Measurements from ENCODE around the gene GRIA1.

GRIA1 gene

GRCh38 chr5:153690236-153690635 lies 199.8 kb downstream of the GRIA1 start:
- Histone ChIP-seq H3K4ac (ENCODE audit: low read depth, low read length) (no peak overlapping the region), H3K79me2 (ENCODE audit: control insufficient read depth, insufficient read depth, low read length, poor library complexity) (no peaks in the 10 kb centered on the region), H3K9ac (ENCODE audit: low read length) (no peak overlapping the region), H4K91ac (ENCODE audit: low read depth, low read length) (no peak overlapping the region), H3K23ac (ENCODE audit: low read length) (no peak overlapping the region), H4K12ac (ENCODE audit: low read depth, low read length) (no peak overlapping the region), H3K36me3 (ENCODE audit: control insufficient read depth in 1 of 2, insufficient read depth in 2 of 2, low read length in 2 of 2) (no peaks in the 10 kb centered on the region), H2BK12ac (ENCODE audit: low read length) (no peak overlapping the region), H3K9me3 (ENCODE audit: insufficient read depth, low read depth, low read length) (no peaks in the 10 kb centered on the region), H3K79me1 (ENCODE audit: low read length) (no peaks in the 10 kb centered on the region), H3K18ac (ENCODE audit: low read length) (no peak overlapping the region), H3K4me1 (ENCODE audit: control insufficient read depth in 1 of 2, insufficient read depth in 2 of 2, low read length in 2 of 2) (no peaks in the 10 kb centered on the region), H2BK5ac (ENCODE audit: low read depth, low read length, poor library complexity) (no peak overlapping the region), H2BK120ac (ENCODE audit: insufficient read depth, low read length, poor library complexity) (no peak overlapping the region), H3K27me3 (ENCODE audit: insufficient read depth, low read length) (no peaks in the 10 kb centered on the region), H3K4me2 (ENCODE audit: low read length) (no peak overlapping the region), H3K14ac (ENCODE audit: low read length) (no peak overlapping the region), H2AK5ac (ENCODE audit: low read length) (no peak overlapping the region), H3K27ac (ENCODE audit: low read depth, low read length) (no peak overlapping the region), H2AFZ (ENCODE audit: insufficient read depth, low read length, poor library complexity) (no peak overlapping the region), H3K4me3 (ENCODE audit: low read depth, low read length) (no peak overlapping the region), H4K8ac (ENCODE audit: low read depth, low read length) (no peak overlapping the region)
- WGBS (ENCODE audit: extremely low coverage, insufficient coverage, insufficient read length): no CpG with 5 or more reads among the region's 3 CpGs
- DNase-seq: no peak

GRCh38 chr5:153696256-153696655 lies 205.8 kb downstream of the GRIA1 start:
- no peak overlapping the region for H3K4me3 ChIP-seq (ENCODE audit: low read depth, low read length)
- H3K79me1 ChIP-seq (ENCODE audit: low read length): no peaks in the 10 kb centered on the region
- no peak overlapping the region for H3K14ac ChIP-seq (ENCODE audit: low read length)
- H3K79me2 ChIP-seq (ENCODE audit: control insufficient read depth, insufficient read depth, low read length, poor library complexity): no peaks in the 10 kb centered on the region
- DNase-seq: no peak
- no CpG with 5 or more reads among the region's 3 CpGs for WGBS (ENCODE audit: extremely low coverage, insufficient coverage, insufficient read length)
- H4K8ac ChIP-seq (ENCODE audit: low read depth, low read length): no peak overlapping the region
- no peak overlapping the region for H3K4me2 ChIP-seq (ENCODE audit: low read length)
- H2AK5ac ChIP-seq (ENCODE audit: low read length): no peak overlapping the region
- H3K9me3 ChIP-seq (ENCODE audit: insufficient read depth, low read depth, low read length): peaks cover 1% of the 10 kb centered on the region
- H3K4me1 ChIP-seq (ENCODE audit: control insufficient read depth in 1 of 2, insufficient read depth in 2 of 2, low read length in 2 of 2): no peaks in the 10 kb centered on the region
- no peak overlapping the region for H2BK120ac ChIP-seq (ENCODE audit: insufficient read depth, low read length, poor library complexity)
- H2AFZ ChIP-seq (ENCODE audit: insufficient read depth, low read length, poor library complexity): no peak overlapping the region
- H3K18ac ChIP-seq (ENCODE audit: low read length): no peak overlapping the region
- H4K12ac ChIP-seq (ENCODE audit: low read depth, low read length): no peak overlapping the region
- H2BK5ac ChIP-seq (ENCODE audit: low read depth, low read length, poor library complexity): no peak overlapping the region
- no peak overlapping the region for H3K9ac ChIP-seq (ENCODE audit: low read length)
- no peaks in the 10 kb centered on the region for H3K36me3 ChIP-seq (ENCODE audit: control insufficient read depth in 1 of 2, insufficient read depth in 2 of 2, low read length in 2 of 2)
- H2BK12ac ChIP-seq (ENCODE audit: low read length): no peak overlapping the region
- H3K27ac ChIP-seq (ENCODE audit: low read depth, low read length): no peak overlapping the region
- no peaks in the 10 kb centered on the region for H3K27me3 ChIP-seq (ENCODE audit: insufficient read depth, low read length)
- no peak overlapping the region for H3K4ac ChIP-seq (ENCODE audit: low read depth, low read length)
- no peak overlapping the region for H3K23ac ChIP-seq (ENCODE audit: low read length)
- H4K91ac ChIP-seq (ENCODE audit: low read depth, low read length): no peak overlapping the region

- no CpG with 5 or more reads among the region's 3 CpGs for WGBS (ENCODE audit: extremely low coverage, insufficient coverage, insufficient read length)
Measured at GRCh38 chr5:153699035-153699434, 208.6 kb downstream of the GRIA1 start.

GRCh38 chr5:153700940-153701339 lies 210.5 kb downstream of the GRIA1 start:
- no peaks in the 10 kb centered on the region for H3K79me2 ChIP-seq (ENCODE audit: control insufficient read depth, insufficient read depth, low read length, poor library complexity)
- no peak for DNase-seq
- H2BK120ac ChIP-seq (ENCODE audit: insufficient read depth, low read length, poor library complexity): no peak overlapping the region
- H3K4ac ChIP-seq (ENCODE audit: low read depth, low read length): no peak overlapping the region
- no peaks in the 10 kb centered on the region for H3K36me3 ChIP-seq (ENCODE audit: control insufficient read depth in 1 of 2, insufficient read depth in 2 of 2, low read length in 2 of 2)
- no peak overlapping the region for H2AK5ac ChIP-seq (ENCODE audit: low read length)
- no peak overlapping the region for H3K18ac ChIP-seq (ENCODE audit: low read length)
- no peak overlapping the region for H3K14ac ChIP-seq (ENCODE audit: low read length)
- no peak overlapping the region for H2AFZ ChIP-seq (ENCODE audit: insufficient read depth, low read length, poor library complexity)
- H2BK5ac ChIP-seq (ENCODE audit: low read depth, low read length, poor library complexity): no peak overlapping the region
- no peak overlapping the region for H3K4me3 ChIP-seq (ENCODE audit: low read depth, low read length)
- H3K9me3 ChIP-seq (ENCODE audit: insufficient read depth, low read depth, low read length): peaks cover 1% of the 10 kb centered on the region
- no peak overlapping the region for H4K8ac ChIP-seq (ENCODE audit: low read depth, low read length)
- H3K23ac ChIP-seq (ENCODE audit: low read length): no peak overlapping the region
- H3K9ac ChIP-seq (ENCODE audit: low read length): no peak overlapping the region
- no peak overlapping the region for H3K27ac ChIP-seq (ENCODE audit: low read depth, low read length)
- H3K4me1 ChIP-seq (ENCODE audit: control insufficient read depth in 1 of 2, insufficient read depth in 2 of 2, low read length in 2 of 2): no peaks in the 10 kb centered on the region
- H3K79me1 ChIP-seq (ENCODE audit: low read length): no peaks in the 10 kb centered on the region
- H2BK12ac ChIP-seq (ENCODE audit: low read length): no peak overlapping the region
- H4K12ac ChIP-seq (ENCODE audit: low read depth, low read length): no peak overlapping the region
- H4K91ac ChIP-seq (ENCODE audit: low read depth, low read length): no peak overlapping the region
- H3K4me2 ChIP-seq (ENCODE audit: low read length): no peak overlapping the region
- H3K27me3 ChIP-seq (ENCODE audit: insufficient read depth, low read length): no peaks in the 10 kb centered on the region

More at GRCh38 chr5:153699035-153699434, 208.6 kb downstream of the GRIA1 start:
- Histone ChIP-seq H3K23ac (ENCODE audit: low read length) (no peak overlapping the region), H4K91ac (ENCODE audit: low read depth, low read length) (no peak overlapping the region), H2BK5ac (ENCODE audit: low read depth, low read length, poor library complexity) (no peak overlapping the region), H2AFZ (ENCODE audit: insufficient read depth, low read length, poor library complexity) (no peak overlapping the region), H3K14ac (ENCODE audit: low read length) (no peak overlapping the region), H3K4ac (ENCODE audit: low read depth, low read length) (no peak overlapping the region), H3K4me1 (ENCODE audit: control insufficient read depth in 1 of 2, insufficient read depth in 2 of 2, low read length in 2 of 2) (no peaks in the 10 kb centered on the region), H2BK12ac (ENCODE audit: low read length) (no peak overlapping the region), H2AK5ac (ENCODE audit: low read length) (no peak overlapping the region), H3K79me2 (ENCODE audit: control insufficient read depth, insufficient read depth, low read length, poor library complexity) (no peaks in the 10 kb centered on the region), H3K9me3 (ENCODE audit: insufficient read depth, low read depth, low read length) (peaks cover 1% of the 10 kb centered on the region), H3K18ac (ENCODE audit: low read length) (no peak overlapping the region), H3K36me3 (ENCODE audit: control insufficient read depth in 1 of 2, insufficient read depth in 2 of 2, low read length in 2 of 2) (no peaks in the 10 kb centered on the region), H3K4me2 (ENCODE audit: low read length) (no peak overlapping the region), H2BK120ac (ENCODE audit: insufficient read depth, low read length, poor library complexity) (no peak overlapping the region), H4K12ac (ENCODE audit: low read depth, low read length) (no peak overlapping the region), H3K4me3 (ENCODE audit: low read depth, low read length) (no peak overlapping the region), H3K9ac (ENCODE audit: low read length) (no peak overlapping the region), H4K8ac (ENCODE audit: low read depth, low read length) (no peak overlapping the region), H3K79me1 (ENCODE audit: low read length) (no peaks in the 10 kb centered on the region), H3K27ac (ENCODE audit: low read depth, low read length) (no peak overlapping the region), H3K27me3 (ENCODE audit: insufficient read depth, low read length) (no peaks in the 10 kb centered on the region)
- DNase-seq: no peak
